Measurements from ENCODE around the gene HRH2.

DNA sequence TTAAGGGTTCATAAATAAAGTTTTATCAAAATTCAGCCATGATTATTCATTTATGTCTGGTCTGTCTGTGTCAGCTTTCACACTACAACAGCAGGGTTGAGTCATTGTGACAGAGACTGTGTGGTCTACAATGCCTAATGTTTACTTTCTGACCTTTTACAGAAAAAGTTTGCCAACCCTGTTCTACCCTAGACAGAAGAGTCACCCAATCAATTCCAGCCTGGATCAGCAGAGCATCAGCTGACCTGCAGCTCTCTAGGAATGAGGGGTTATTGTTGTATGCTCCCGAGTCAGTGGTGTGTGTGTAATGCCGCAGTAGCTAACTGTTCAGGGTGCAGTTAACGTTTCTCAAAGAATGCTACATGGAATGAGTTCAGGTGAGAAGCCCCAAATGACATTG, 87.3 kb downstream of the HRH2 start:
- TF ChIP-seq PBX2 (CRISPR knock-in tag; IDR thresholded peaks at IDR 0.05; ENCODE audit: low read depth) (no peak), PBX2 (tag; conservative IDR thresholded peaks at IDR 0.05; ENCODE audit: low read depth) (no peak), ZNF140 (CRISPR knock-in tag; IDR thresholded peaks at IDR 0.05) (no peak)
- TF ChIP-seq, protein P1, sequence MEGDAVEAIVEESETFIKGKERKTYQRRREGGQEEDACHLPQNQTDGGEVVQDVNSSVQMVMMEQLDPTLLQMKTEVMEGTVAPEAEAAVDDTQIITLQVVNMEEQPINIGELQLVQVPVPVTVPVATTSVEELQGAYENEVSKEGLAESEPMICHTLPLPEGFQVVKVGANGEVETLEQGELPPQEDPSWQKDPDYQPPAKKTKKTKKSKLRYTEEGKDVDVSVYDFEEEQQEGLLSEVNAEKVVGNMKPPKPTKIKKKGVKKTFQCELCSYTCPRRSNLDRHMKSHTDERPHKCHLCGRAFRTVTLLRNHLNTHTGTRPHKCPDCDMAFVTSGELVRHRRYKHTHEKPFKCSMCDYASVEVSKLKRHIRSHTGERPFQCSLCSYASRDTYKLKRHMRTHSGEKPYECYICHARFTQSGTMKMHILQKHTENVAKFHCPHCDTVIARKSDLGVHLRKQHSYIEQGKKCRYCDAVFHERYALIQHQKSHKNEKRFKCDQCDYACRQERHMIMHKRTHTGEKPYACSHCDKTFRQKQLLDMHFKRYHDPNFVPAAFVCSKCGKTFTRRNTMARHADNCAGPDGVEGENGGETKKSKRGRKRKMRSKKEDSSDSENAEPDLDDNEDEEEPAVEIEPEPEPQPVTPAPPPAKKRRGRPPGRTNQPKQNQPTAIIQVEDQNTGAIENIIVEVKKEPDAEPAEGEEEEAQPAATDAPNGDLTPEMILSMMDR (IDR thresholded peaks at IDR 0.05 in 2 of 3, conservative IDR thresholded peaks at IDR 0.05 in 1 of 3; ENCODE audit: insufficient read depth in 2 of 3, low read depth in 1 of 3, low read length in 3 of 3): no peak
